Fibroblast of villous mesenchyme (primary cell): ENCODE results near the gene SHKBP1. TPM values are rescaled to one million over a fixed set of nuclear protein-coding genes. Genes with fewer than 3 reads are reported as not detected.
A peak's percentile ranks its signal among the peaks of the same experiment; 100 is the strongest.

Experiments used
- DNase-seq: peaks from one replicate; pipeline ENCODE4 v3.0.0-alpha.2; 2010; ENCODE audit warnings: low read depth
- H3K4me3 ChIP-seq: 2 replicates; pipeline ENCODE4 v1.5.1; 2011; ENCODE audit warnings: low read depth, mild to moderate bottlenecking, low read length
- CTCF ChIP-seq: IDR thresholded peaks from 2 replicates; pipeline ENCODE4 v1.5.1; 2012; ENCODE audit warnings: low read depth, mild to moderate bottlenecking, low read length; ENCODE audit not compliant: insufficient read depth
- total RNA-seq: library from RNA; depleted of rRNA; stranded (reverse); fragments of >200 nt; gene quantifications from 2 replicates; pipeline ENCODE4 v1.2.3, GENCODE V29; 2012

Gene SHKBP1
- total RNA-seq, 1 donor = 17.7 TPM

GRCh38 chr19:40567040-40567749 lies 9.5 kb upstream of the SHKBP1 start:
- DNase-seq = no peak
- H3K4me3 ChIP-seq = peak overlapping the region; percentile 48
- TF ChIP-seq CTCF = no peak

- peak overlapping the region; percentile 48 for H3K4me3 ChIP-seq
- no peak for DNase-seq
- no peak for TF ChIP-seq CTCF
Measured at GRCh38 chr19:40567750-40568494, 8.8 kb upstream of the SHKBP1 start.

- DNase-seq = peak; percentile 99
- H3K4me3 ChIP-seq = peak overlapping the region; percentile 68
- no peak for TF ChIP-seq CTCF
Measured at GRCh38 chr19:40570313-40571004, 6.2 kb upstream of the SHKBP1 start.

GRCh38 chr19:40571005-40571318 lies 5.7 kb upstream of the SHKBP1 start:
- DNase-seq = no peak
- no peak overlapping the region for H3K4me3 ChIP-seq
- TF ChIP-seq CTCF = no peak

- no peak for DNase-seq
- no peak for TF ChIP-seq CTCF
Measured at GRCh38 chr19:40571831-40572495, 4.7 kb upstream of the SHKBP1 start.

GRCh38 chr19:40575326-40575725 lies 1.3 kb upstream of the SHKBP1 start:
- no peak overlapping the region for H3K4me3 ChIP-seq
- no peak for TF ChIP-seq CTCF
- DNase-seq = no peak

More at GRCh38 chr19:40571831-40572495, 4.7 kb upstream of the SHKBP1 start:
- H3K4me3 ChIP-seq = no peak overlapping the region
